HCT116 (cell line): Measurements from ENCODE around the gene FCMR. TPM values are rescaled to one million over a fixed set of nuclear protein-coding genes. Genes with fewer than 3 reads are reported as not detected.
A peak's percentile ranks its signal among the peaks of the same experiment; 100 is the strongest.

Source experiments
- ATAC-seq: fragments of 200-7000 bp; cut with Tn5 transposase; 2 replicates; pipeline ENCODE4 v1.9.1; 2020; ENCODE audit warnings: mild to moderate bottlenecking, moderate library complexity
- BruUV-seq: library from RNA; stranded (reverse); fragments of 400-500 nt; replicated peaks from 2 replicates; lab custom pipeline; 2021; lab: Mats Ljungman, UMichigan
- CTCF ChIA-PET: fragments of 300-600 bp; sonication (Branson Sonifier 250); formaldehyde crosslinking; loops from one replicate; lab custom pipeline; 2021; ENCODE audit warnings: antibody characterized with exemption; lab: Charles Lee
- POLR2A ChIA-PET: fragments of 300-600, 350-600 bp; sonication (Branson Sonifier 250); formaldehyde crosslinking; loops from one replicate; lab custom pipeline; 2021; ENCODE audit warnings: antibody characterized with exemption; lab: Charles Lee
- RAD21 ChIA-PET, 2 experiments: fragments of 300-600 bp; sonication (Branson Sonifier 250); formaldehyde crosslinking; loops; one replicate each; lab custom pipeline; 2023; ENCODE audit warnings: low total read pairs in 2 of 2; ENCODE audit not compliant: uncharacterized antibody in 2 of 2, unreplicated experiment in 2 of 2, low non-redundant PET in 1 of 2; lab: Charles Lee
- DNase-seq: peaks from one replicate; pipeline ENCODE4 v3.0.0-alpha.2; 2010; ENCODE audit warnings: low read depth, low spot score
- H2AFZ ChIP-seq: fragments of 200-600 bp; shearing (Covaris generic), sonication (generic); 2 replicates; pipeline ENCODE4 v1.6.1; 2017; ENCODE audit warnings: low read depth, mixed run types, mixed read lengths, antibody characterized with exemption, low read length; ENCODE audit not compliant: poor library complexity, severe bottlenecking
- H3K27ac ChIP-seq: 2 replicates; pipeline ENCODE4 v1.5.1; 2012; ENCODE audit warnings: low read depth, low read length
- H3K27me3 ChIP-seq: fragments of 200-600 bp; sonication (generic); 2 replicates; pipeline ENCODE4 v1.6.1; 2016; ENCODE audit warnings: mixed run types, low read length, mixed read lengths; ENCODE audit not compliant: insufficient read depth
- H3K36me3 ChIP-seq, 2 experiments: fragments of 200-500 bp in 1 of 2; fragments of 200-600 bp in 1 of 2; sonication (Bioruptor generic) in 1 of 2; sonication (generic) in 1 of 2; 2 replicates each; pipeline versions ENCODE4 v1.5.1 to v1.6.1; 2014 to 2016; ENCODE audit warnings: low read length in 2 of 2, inconsistent platforms in 1 of 2, mixed read lengths in 1 of 2, mixed run types in 1 of 2; ENCODE audit not compliant: insufficient read depth in 2 of 2, control insufficient read depth in 1 of 2
- H3K4me1 ChIP-seq, 2 experiments: fragments of 200-600 bp in 1 of 2; sonication (generic) in 1 of 2; 2 replicates each; pipeline versions ENCODE4 v1.5.1 to v1.6.1; 2012 to 2017; ENCODE audit warnings: low read length in 2 of 2, inconsistent platforms in 1 of 2, mild to moderate bottlenecking in 1 of 2, mixed read lengths in 1 of 2, mixed run types in 1 of 2, moderate library complexity in 1 of 2; ENCODE audit not compliant: insufficient read depth in 2 of 2, control insufficient read depth in 1 of 2
- H3K4me2 ChIP-seq: fragments of 200-600 bp; sonication (generic); 2 replicates; pipeline ENCODE4 v1.6.1; 2017; ENCODE audit warnings: mixed run types, low read length, mixed read lengths
- H3K4me3 ChIP-seq, 2 experiments: fragments of 200-600 bp in 1 of 2; sonication (generic) in 1 of 2; replicated peaks in 1 of 2; 2 replicates each; pipeline ENCODE4 v1.5.1; 2011 to 2016; ENCODE audit warnings: low read length in 2 of 2, control low read depth in 1 of 2, low read depth in 1 of 2, mild to moderate bottlenecking in 1 of 2, mixed read lengths in 1 of 2, mixed run types in 1 of 2
- H3K79me2 ChIP-seq: fragments of 200-600 bp; sonication (generic); 2 replicates; pipeline ENCODE4 v1.6.1; 2017; ENCODE audit warnings: mild to moderate bottlenecking, mixed run types, low read length, moderate library complexity, mixed read lengths; ENCODE audit not compliant: insufficient read depth
- H3K9ac ChIP-seq: fragments of 200-600 bp; sonication (generic); 2 replicates; pipeline ENCODE4 v1.6.1; 2016; ENCODE audit warnings: low read length, mixed read lengths
- H3K9me2 ChIP-seq: fragments of 200-600 bp; sonication (generic), shearing (Covaris generic); 2 replicates; pipeline ENCODE4 v1.6.1; 2017; ENCODE audit warnings: mixed run types, mild to moderate bottlenecking, moderate library complexity; ENCODE audit not compliant: insufficient read depth
- H3K9me3 ChIP-seq, 2 experiments: fragments of 200-500 bp in 1 of 2; fragments of 200-600 bp in 1 of 2; sonication (Bioruptor generic) in 1 of 2; sonication (generic) in 1 of 2; 2 replicates each; pipeline ENCODE4 v1.6.1; 2014 to 2017; ENCODE audit warnings: low read length in 2 of 2, mixed read lengths in 2 of 2, inconsistent platforms in 1 of 2, low read depth in 1 of 2, mild to moderate bottlenecking in 1 of 2, mixed run types in 1 of 2, moderate library complexity in 1 of 2; ENCODE audit not compliant: control insufficient read depth in 1 of 2, insufficient read depth in 1 of 2
- H4K20me1 ChIP-seq: fragments of 200-600 bp; sonication (generic), shearing (Covaris generic); 2 replicates; pipeline ENCODE4 v1.6.1; 2017; ENCODE audit warnings: mixed run types, mild to moderate bottlenecking, moderate library complexity; ENCODE audit not compliant: insufficient read depth
- CEBPB ChIP-seq: IDR thresholded peaks from 2 replicates; pipeline ENCODE4 v1.6.1; 2012; ENCODE audit warnings: low read depth
- CTCF ChIP-seq, 3 experiments: fragments of 200-600 bp in 1 of 3; sonication (generic) in 1 of 3; IDR thresholded peaks in 2 of 3; conservative IDR thresholded peaks in 1 of 3; 2 replicates each; pipeline ENCODE4 v1.5.1; 2012 to 2017; ENCODE audit warnings: low read depth in 2 of 3, low read length in 2 of 3, antibody characterized with exemption in 1 of 3, borderline replicate concordance in 1 of 3, control low read depth in 1 of 3, mild to moderate bottlenecking in 1 of 3, mixed read lengths in 1 of 3, mixed run types in 1 of 3, moderate library complexity in 1 of 3; ENCODE audit not compliant: insufficient read depth in 1 of 3
- ELF1 ChIP-seq: IDR thresholded peaks from 2 replicates; pipeline ENCODE4 v1.6.1; 2012; ENCODE audit warnings: low read depth, borderline replicate concordance
- MAX ChIP-seq: IDR thresholded peaks from 2 replicates; pipeline ENCODE4 v1.6.1; 2012
- POLR2A ChIP-seq: IDR thresholded peaks from 2 replicates; pipeline ENCODE4 v1.7.0; 2011; ENCODE audit warnings: borderline replicate concordance; ENCODE audit not compliant: insufficient read depth, insufficient read length; ENCODE audit errors: extremely low read depth
- REST ChIP-seq: IDR thresholded peaks from 2 replicates; pipeline ENCODE4 v1.6.1; 2012; ENCODE audit warnings: low read depth
- SRF ChIP-seq: IDR thresholded peaks from 2 replicates; pipeline ENCODE4 v1.6.1; 2012; ENCODE audit warnings: low read depth
- TCF7L2 ChIP-seq: IDR thresholded peaks from 2 replicates; pipeline ENCODE4 v1.7.0; 2011; ENCODE audit warnings: borderline replicate concordance, inconsistent platforms; ENCODE audit not compliant: insufficient read depth, insufficient read length; ENCODE audit errors: extremely low read depth
- intact Hi-C: fragments of 100-400 bp; cut with micrococcal nuclease; formaldehyde crosslinking; loops from 2 replicates; pipeline ENCODE4 v1.10.0; 2022
- total RNA-seq: library from RNA; stranded (reverse); gene quantifications from one replicate; pipeline ENCODE4 v1.2.1, GENCODE V29; 2021; ENCODE audit not compliant: unreplicated experiment

Gene FCMR
- total RNA-seq, 1 experiment from 2014 or later = 0.61 TPM

- RAD21 ChIA-PET = no interaction called here
- BruUV-seq = no TSS peak
- H3K4me3 ChIP-seq = no peak overlapping the region
- DNase-seq = no peak
- ATAC-seq = no peak
- no peaks in the 10 kb centered on the region for H3K9me2 ChIP-seq
- no peaks in the 10 kb centered on the region for H3K79me2 ChIP-seq
- no peaks in the 10 kb centered on the region for H3K9me3 ChIP-seq
- no peaks in the 10 kb centered on the region for H4K20me1 ChIP-seq
- intact Hi-C loops = no loop called here
- H3K4me2 ChIP-seq = no peak overlapping the region
- POLR2A ChIA-PET = no interaction called here
- H3K9ac ChIP-seq = no peak overlapping the region
- H3K27ac ChIP-seq = no peak overlapping the region
- CTCF ChIA-PET = interaction anchor here (1.0 to 3.2 kb wide), 5 partner anchors 10 to 50 kb away, joined by 4 to 15 read pairs (median 5); no protein-coding TSS in a partner anchor
- peaks cover 0 to 6% of the 10 kb centered on the region in 2 experiments; a peak in 2 of 4 replicates for H3K4me1 ChIP-seq
- no peak for TF ChIP-seq ELF1
- TF ChIP-seq TCF7L2 = no peak
- TF ChIP-seq REST = no peak
- TF ChIP-seq SRF = no peak
- TF ChIP-seq POLR2A = no peak
- H2AFZ ChIP-seq = no peak overlapping the region
- no peaks in the 10 kb centered on the region for H3K36me3 ChIP-seq
- H3K27me3 ChIP-seq = no peaks in the 10 kb centered on the region
These were observed 10.4 kb upstream of the FCMR start for GRCh38 chr1:206932177-206932576.

GRCh38 chr1:206931709-206932108 is 10.0 kb upstream of the FCMR start:
- peaks cover 0 to 9% of the 10 kb centered on the region in 2 experiments; a peak in 2 of 4 replicates for H3K4me1 ChIP-seq
- H3K27me3 ChIP-seq = no peaks in the 10 kb centered on the region
- no peak overlapping the region for H3K27ac ChIP-seq
- no peak overlapping the region for H3K9ac ChIP-seq
- no peaks in the 10 kb centered on the region for H4K20me1 ChIP-seq
- no peaks in the 10 kb centered on the region for H3K79me2 ChIP-seq
- ChIA-PET POLR2A (no interaction called here), RAD21 (no interaction called here), CTCF (interaction anchor here (1.0 to 3.2 kb wide), 5 partner anchors 11 to 50 kb away, joined by 4 to 15 read pairs (median 5); no protein-coding TSS in a partner anchor)
- no peaks in the 10 kb centered on the region for H3K36me3 ChIP-seq
- TF ChIP-seq CTCF (IDR thresholded peaks at IDR 0.05 in 2 of 3, conservative IDR thresholded peaks at IDR 0.05 in 1 of 3; ENCODE audit: borderline replicate concordance in 1 of 3, insufficient read depth in 1 of 3, low read depth in 2 of 3, low read length in 2 of 3) = peak in 2 of 3 experiments; percentile 24 to 37; a peak in 3 of 6 replicates
- TF ChIP-seq MAX = no peak
- no peak for TF ChIP-seq SRF
- no peak for TF ChIP-seq POLR2A
- TF ChIP-seq REST = no peak
- TF ChIP-seq CEBPB = no peak
- no peaks in the 10 kb centered on the region for H3K9me2 ChIP-seq
- H2AFZ ChIP-seq = no peak overlapping the region
- no peaks in the 10 kb centered on the region for H3K9me3 ChIP-seq
- ATAC-seq = peak; percentile 60
- no peak for DNase-seq
- no peak overlapping the region for H3K4me3 ChIP-seq
- no peak overlapping the region for H3K4me2 ChIP-seq
- intact Hi-C loops = no loop called here
- BruUV-seq = no TSS peak
